Stimulated activated CD4-positive, alpha-beta T cell treated with anti-CD3 and anti-CD28 coated beads, Interleukin-15, amount 100 ng/mL, for 48 hours (primary cell): ENCODE results near the gene TRIM17.
"Not testable (repeated sequence)": the region's sequence is repeated elsewhere in the genome, so short reads cannot be mapped to it uniquely, and the experiment has no call there.

Experiments
- DNase-seq, 2 donors: peaks; one replicate each; pipeline ENCODE4 v3.0.0-alpha.2; 2020; ENCODE audit warnings: low read depth in 2 of 2

TRIM17 gene

DNA sequence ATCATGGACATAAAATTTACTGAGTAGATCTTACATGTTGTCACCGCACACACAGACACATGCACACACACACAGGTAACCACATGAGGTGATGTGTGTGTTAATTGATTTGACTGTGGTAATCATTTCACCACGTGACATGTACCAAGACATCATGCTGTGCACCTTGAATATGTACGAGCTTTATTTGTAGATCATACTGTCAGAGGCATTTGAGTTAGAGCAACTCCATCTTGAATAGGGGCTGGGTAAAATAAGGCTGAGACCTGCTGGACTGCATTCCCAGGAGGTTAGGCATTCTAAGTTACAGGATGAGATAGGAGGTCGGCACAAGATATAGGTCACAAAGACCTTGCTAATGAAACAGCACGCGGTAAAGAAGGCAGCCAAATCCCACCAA lies 31.7 kb upstream of the TRIM17 start:
- DNase-seq: no peak

DNA sequence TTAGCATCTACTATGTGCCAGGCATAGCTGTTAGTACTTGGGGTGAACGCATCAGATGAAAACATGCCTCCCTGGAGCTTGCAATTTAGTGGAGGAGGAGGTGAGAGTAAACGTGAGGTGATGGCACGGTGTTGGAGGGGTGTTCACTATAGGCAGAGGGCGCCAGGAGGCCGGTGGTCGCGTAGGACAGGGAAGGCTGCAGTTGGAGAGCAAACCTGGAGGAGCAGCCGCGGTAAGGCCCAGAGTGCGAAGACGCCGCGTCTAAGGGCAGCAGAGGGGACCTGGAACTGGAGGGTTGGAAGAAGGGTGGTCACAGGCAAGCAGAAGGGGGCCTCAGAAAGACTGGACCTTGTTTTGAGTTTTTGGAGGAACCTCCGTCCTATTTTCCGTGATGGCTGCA lies 30.2 kb upstream of the TRIM17 start:
- no peak for DNase-seq

- DNase-seq: peak in 1 of 2 donors; percentile 28
These were observed 29.4 kb upstream of the TRIM17 start for GRCh38 chr1:228445843-228446650.

GRCh38 chr1:228445490-228445842 lies 28.8 kb upstream of the TRIM17 start:
- no peak for DNase-seq

GRCh38 chr1:228443395-228443794 lies 26.7 kb upstream of the TRIM17 start:
- no peak for DNase-seq

- no peak for DNase-seq
These were observed 24.3 kb upstream of the TRIM17 start for GRCh38 chr1:228440761-228441500.

DNA sequence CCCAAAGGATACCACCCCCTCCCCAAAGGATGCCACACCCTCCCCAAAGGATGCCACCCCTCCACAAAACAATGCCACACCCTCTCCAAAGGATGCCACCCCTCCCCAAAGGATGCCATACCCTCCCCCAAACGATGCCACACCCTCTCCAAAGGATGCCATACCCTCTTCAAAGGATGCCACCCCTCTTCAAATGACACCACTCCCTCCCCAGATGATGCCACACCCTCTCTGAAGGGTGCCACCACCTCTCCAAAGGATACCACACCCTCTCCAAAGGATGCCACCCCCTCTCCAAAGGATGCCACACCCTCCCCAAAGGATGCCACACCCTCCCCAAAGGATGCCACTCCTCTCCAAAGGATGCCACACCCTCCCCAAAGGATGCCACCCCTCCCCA lies 21.6 kb upstream of the TRIM17 start:
- DNase-seq: no peak

GRCh38 chr1:228437424-228437962 lies 20.8 kb upstream of the TRIM17 start:
- no peak for DNase-seq

DNA sequence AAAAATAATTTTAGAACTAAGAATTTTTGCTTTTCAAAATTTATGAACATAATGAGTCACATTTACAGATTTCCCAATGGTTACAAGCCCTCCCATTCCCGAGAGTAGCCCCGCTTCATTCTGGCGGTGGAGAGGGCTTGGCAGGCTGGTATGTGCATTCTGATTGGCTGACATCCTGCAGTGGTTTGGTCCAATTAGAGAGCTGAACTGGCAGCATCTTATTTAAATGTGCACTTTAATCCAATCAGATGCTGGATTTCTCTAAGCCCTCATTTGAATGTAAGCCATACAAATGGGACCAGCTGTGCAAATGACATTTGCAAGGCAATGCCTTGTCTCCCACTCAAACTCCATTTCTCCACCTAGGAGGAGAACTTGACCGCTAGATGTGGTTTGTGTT lies 18.0 kb upstream of the TRIM17 start:
- no peak for DNase-seq

GRCh38 chr1:228433337-228434053 lies 16.8 kb upstream of the TRIM17 start:
- DNase-seq: not testable (repeated sequence)

- DNase-seq: no peak
These were observed 13.6 kb upstream of the TRIM17 start for GRCh38 chr1:228430243-228430642.

- DNase-seq: no peak
These were observed 13.0 kb upstream of the TRIM17 start for GRCh38 chr1:228429698-228430097.

DNA sequence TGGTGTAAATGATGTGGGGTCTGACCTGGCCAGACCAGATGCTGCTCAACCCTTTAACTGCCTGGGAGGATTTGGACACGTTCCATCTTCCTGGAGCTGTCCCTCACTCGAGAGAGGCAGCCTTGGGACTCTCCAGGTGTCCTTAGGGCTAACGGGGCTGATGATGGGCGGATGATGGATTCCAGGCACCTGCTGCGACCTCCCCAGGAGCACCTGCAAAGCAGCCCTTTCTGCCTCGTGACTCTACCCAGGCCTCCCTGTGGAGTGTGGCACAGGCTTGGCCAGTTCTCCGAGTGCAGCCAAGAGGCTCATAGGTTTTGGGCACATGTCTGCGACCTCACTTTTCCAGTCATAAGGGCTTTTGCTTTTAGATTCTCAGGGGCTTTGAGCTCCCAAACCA lies 12.3 kb upstream of the TRIM17 start:
- no peak for DNase-seq

GRCh38 chr1:228428412-228428811 lies 11.8 kb upstream of the TRIM17 start:
- no peak for DNase-seq

- DNase-seq: no peak
These were observed 10.0 kb upstream of the TRIM17 start for GRCh38 chr1:228426518-228427175.

GRCh38 chr1:228424685-228425660 lies 8.3 kb upstream of the TRIM17 start:
- no peak for DNase-seq

GRCh38 chr1:228423404-228424053 lies 6.9 kb upstream of the TRIM17 start:
- DNase-seq: no peak

DNA sequence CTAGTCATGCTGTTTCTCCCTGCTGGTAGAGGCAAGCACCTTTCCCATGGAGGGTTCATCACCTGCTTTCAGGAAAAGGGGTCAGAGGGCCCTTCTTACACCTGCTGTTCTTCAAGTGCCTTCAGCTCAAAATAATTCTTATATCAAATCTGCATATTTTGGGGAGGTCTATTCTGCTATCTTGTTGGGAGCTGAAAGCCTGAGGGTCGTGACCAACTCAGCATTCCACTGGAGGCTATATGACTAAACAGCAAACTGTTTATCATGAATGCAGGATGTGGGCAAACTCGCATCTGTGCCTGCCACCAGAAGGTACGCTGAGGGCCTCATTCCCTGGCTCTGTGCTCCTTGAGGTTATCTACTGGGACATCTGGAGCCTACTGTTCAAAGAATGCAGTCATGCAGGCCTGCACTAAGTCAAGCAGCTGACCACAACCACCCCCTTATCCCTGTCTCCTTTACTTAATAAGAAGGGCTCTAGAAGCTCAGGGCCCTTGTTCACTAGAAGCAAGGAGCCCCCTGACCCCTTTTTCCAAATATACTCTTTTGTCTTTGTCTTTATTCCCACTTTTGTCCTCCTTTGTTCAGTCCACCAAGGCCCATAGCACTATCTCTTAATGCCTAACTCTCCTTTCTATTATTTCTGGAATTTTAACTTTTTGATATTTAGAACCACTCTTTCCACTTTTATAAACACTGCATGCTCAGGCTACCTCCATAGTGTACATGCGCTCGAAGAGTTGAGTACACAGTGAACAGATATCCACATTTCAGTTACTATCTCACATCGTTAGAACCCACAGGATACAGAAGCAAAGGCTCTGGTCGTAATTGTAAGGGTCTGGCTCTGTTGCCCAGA lies 4.5 kb upstream of the TRIM17 start:
- no peak for DNase-seq
